K562 (cell line): ENCODE measurements around the gene TMEM143. TPM values are rescaled to one million over a fixed set of nuclear protein-coding genes. Genes with fewer than 3 reads are reported as not detected.

Experiments used
- ADNP ChIP-seq: fragments of 200-800 bp; sonication (Bioruptor generic); IDR thresholded peaks from 2 replicates; pipeline ENCODE4 v1.6.1; 2016; ENCODE audit warnings: missing genetic modification characterization, missing compliant biosample characterization
- CCNT2 ChIP-seq: IDR thresholded peaks from 2 replicates; pipeline ENCODE4 v1.6.1; 2011; ENCODE audit warnings: borderline replicate concordance, low read depth, mild to moderate bottlenecking, moderate library complexity, mixed read lengths, low read length; ENCODE audit not compliant: insufficient read length; ENCODE audit errors: extremely low read depth
- ELF4 ChIP-seq: fragments of 450-650 bp; formaldehyde crosslinking; IDR thresholded peaks from 2 replicates; pipeline ENCODE4 v1.4.0; 2022; ENCODE audit warnings: missing genetic modification characterization
- HBP1 ChIP-seq: fragments of 450-650 bp; formaldehyde crosslinking; IDR thresholded peaks from 2 replicates; pipeline ENCODE4 v1.4.0; 2022; ENCODE audit warnings: missing genetic modification characterization
- HCFC1 ChIP-seq: IDR thresholded peaks from 2 replicates; pipeline ENCODE4 v1.6.1; 2012; ENCODE audit warnings: low read depth, low read length, improper control_type of control experiment
- LARP7 ChIP-seq: fragments of 450-650 bp; IDR thresholded peaks from 2 replicates; pipeline ENCODE4 v1.6.1; 2016
- MAX ChIP-seq: sonication (generic); formaldehyde crosslinking; IDR thresholded peaks from 2 replicates; pipeline ENCODE4 v1.9.0; 2022; ENCODE audit warnings: mild to moderate bottlenecking, missing genetic modification reagents
- MIER1 ChIP-seq: fragments of 450-650 bp; IDR thresholded peaks from 2 replicates; pipeline ENCODE4 v1.6.1; 2016; ENCODE audit warnings: antibody characterized with exemption, mild to moderate bottlenecking, low read depth
- PTRF ChIP-seq: fragments of 450-650 bp; IDR thresholded peaks from 2 replicates; pipeline ENCODE4 v1.6.1; 2016; ENCODE audit warnings: mild to moderate bottlenecking, missing genetic modification characterization, missing compliant biosample characterization
- TEAD4 ChIP-seq, 2 experiments: sonication (generic) in 1 of 2; formaldehyde crosslinking in 1 of 2; IDR thresholded peaks; 2 replicates each; pipeline versions ENCODE4 v1.6.1 to v1.8.0; 2012 to 2022; ENCODE audit warnings: borderline replicate concordance in 1 of 2, inconsistent platforms in 1 of 2, low read length in 1 of 2, mild to moderate bottlenecking in 1 of 2, missing genetic modification reagents in 1 of 2
- YBX1 ChIP-seq: fragments of 450-650 bp; IDR thresholded peaks from 2 replicates; pipeline ENCODE4 v1.7.1; 2016; ENCODE audit warnings: mild to moderate bottlenecking
- ZNF551 ChIP-seq: fragments of 250-450 bp; sonication (Bioruptor Pico); IDR thresholded peaks from 2 replicates; pipeline ENCODE4 v1.5.0; 2021; ENCODE audit warnings: mild to moderate bottlenecking, moderate library complexity
- ZNF57 ChIP-seq: fragments of 450-650 bp; formaldehyde crosslinking; IDR thresholded peaks from 2 replicates; pipeline ENCODE4 v1.4.0; 2020; ENCODE audit warnings: mild to moderate bottlenecking, moderate library complexity
- ZSCAN32 ChIP-seq: fragments of 450-650 bp; formaldehyde crosslinking; IDR thresholded peaks from 2 replicates; pipeline ENCODE4 v1.4.0; 2020; ENCODE audit warnings: mild to moderate bottlenecking, moderate library complexity
- polyA plus RNA-seq, 8 experiments: library from polyadenylated mRNA; depleted of rRNA in 4 of 8; stranded (reverse) in 5 of 8; unstranded in 3 of 8; fragments of >200 nt; fragmentation: Nextera tagmentation in 2 of 8; fragmentation: Illumina TruSeq in 1 of 8; extraction: Ambion mirVana in 2 of 8; extraction: Trizol in 1 of 8; gene quantifications; 2 replicates each; pipeline versions ENCODE4 v1.2.1 to v1.2.3, GENCODE V29; 2011 to 2014; ENCODE audit warnings: inconsistent platforms in 1 of 8, missing spikeins in 1 of 8
- total RNA-seq, 7 experiments: library from RNA; depleted of rRNA in 6 of 7; stranded (reverse); fragments of >200 nt in 6 of 7; fragmentation: Illumina TruSeq in 2 of 7; extraction: Trizol in 2 of 7; gene quantifications; 2 replicates each; pipeline versions ENCODE4 v1.2.1 to v1.2.3, GENCODE V29; 2011 to 2021; ENCODE audit warnings: low replicate concordance in 1 of 7
- TF ChIP-seq, protein P1 (sequence below): IDR thresholded peaks from 3 replicates; pipeline ENCODE4 v1.6.1; 2011; ENCODE audit warnings: borderline replicate concordance, mild to moderate bottlenecking, moderate library complexity; ENCODE audit not compliant: insufficient read length; ENCODE audit errors: extremely low read depth
- TF ChIP-seq, protein P2 (sequence below): sonication (generic); formaldehyde crosslinking; IDR thresholded peaks from 2 replicates; pipeline ENCODE4 v1.8.1; 2023; ENCODE audit warnings: mild to moderate bottlenecking, missing genetic modification reagents
- TF ChIP-seq, protein P3 (sequence below): fragments of 250-450 bp; sonication (Bioruptor Pico); IDR thresholded peaks from 2 replicates; pipeline ENCODE4 v1.4.0; 2020; ENCODE audit warnings: mild to moderate bottlenecking, moderate library complexity

TMEM143 gene
- total and polyA plus RNA-seq, 9 of the 15 experiments (the other 6 are each of a cell fraction or from before 2014, with no cell fraction given): 0.66 to 8.8 (median 4.3) TPM

GRCh38 chr19:48397263-48398101, 33.7 kb upstream of the TMEM143 start (continued):
- TF ChIP-seq ADNP (tag) (no peak), LARP7 (peak; percentile 96; the same call in 1 of the 2 replicates), ZSCAN32 (CRISPR knock-in tag) (no peak), CCNT2 (no peak), PTRF (no peak), ELF4 (peak; percentile 94), MAX (CRISPR knock-in tag) (peak; percentile 49), TEAD4 (IDR thresholded peaks at IDR 0.05; ENCODE audit: low read length) (0 out of 2 replicates have a peak, but pooled peaks have one; percentile 9), TEAD4 (CRISPR knock-in tag; IDR thresholded peaks at IDR 0.05; ENCODE audit: borderline replicate concordance) (no peak), ZNF57 (CRISPR knock-in tag) (no peak), MIER1 (peak; percentile 80; the same call in 1 of the 2 replicates), HBP1 (CRISPR knock-in tag) (peak; percentile 98), YBX1 (0 out of 2 replicates have a peak, but pooled peaks have one; percentile 76), ZNF551 (CRISPR knock-in tag) (no peak), HCFC1 (no peak)
- TF ChIP-seq, protein P1, sequence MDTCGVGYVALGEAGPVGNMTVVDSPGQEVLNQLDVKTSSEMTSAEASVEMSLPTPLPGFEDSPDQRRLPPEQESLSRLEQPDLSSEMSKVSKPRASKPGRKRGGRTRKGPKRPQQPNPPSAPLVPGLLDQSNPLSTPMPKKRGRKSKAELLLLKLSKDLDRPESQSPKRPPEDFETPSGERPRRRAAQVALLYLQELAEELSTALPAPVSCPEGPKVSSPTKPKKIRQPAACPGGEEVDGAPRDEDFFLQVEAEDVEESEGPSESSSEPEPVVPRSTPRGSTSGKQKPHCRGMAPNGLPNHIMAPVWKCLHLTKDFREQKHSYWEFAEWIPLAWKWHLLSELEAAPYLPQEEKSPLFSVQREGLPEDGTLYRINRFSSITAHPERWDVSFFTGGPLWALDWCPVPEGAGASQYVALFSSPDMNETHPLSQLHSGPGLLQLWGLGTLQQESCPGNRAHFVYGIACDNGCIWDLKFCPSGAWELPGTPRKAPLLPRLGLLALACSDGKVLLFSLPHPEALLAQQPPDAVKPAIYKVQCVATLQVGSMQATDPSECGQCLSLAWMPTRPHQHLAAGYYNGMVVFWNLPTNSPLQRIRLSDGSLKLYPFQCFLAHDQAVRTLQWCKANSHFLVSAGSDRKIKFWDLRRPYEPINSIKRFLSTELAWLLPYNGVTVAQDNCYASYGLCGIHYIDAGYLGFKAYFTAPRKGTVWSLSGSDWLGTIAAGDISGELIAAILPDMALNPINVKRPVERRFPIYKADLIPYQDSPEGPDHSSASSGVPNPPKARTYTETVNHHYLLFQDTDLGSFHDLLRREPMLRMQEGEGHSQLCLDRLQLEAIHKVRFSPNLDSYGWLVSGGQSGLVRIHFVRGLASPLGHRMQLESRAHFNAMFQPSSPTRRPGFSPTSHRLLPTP: no peak
- TF ChIP-seq, protein P2, sequence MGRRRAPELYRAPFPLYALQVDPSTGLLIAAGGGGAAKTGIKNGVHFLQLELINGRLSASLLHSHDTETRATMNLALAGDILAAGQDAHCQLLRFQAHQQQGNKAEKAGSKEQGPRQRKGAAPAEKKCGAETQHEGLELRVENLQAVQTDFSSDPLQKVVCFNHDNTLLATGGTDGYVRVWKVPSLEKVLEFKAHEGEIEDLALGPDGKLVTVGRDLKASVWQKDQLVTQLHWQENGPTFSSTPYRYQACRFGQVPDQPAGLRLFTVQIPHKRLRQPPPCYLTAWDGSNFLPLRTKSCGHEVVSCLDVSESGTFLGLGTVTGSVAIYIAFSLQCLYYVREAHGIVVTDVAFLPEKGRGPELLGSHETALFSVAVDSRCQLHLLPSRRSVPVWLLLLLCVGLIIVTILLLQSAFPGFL (CRISPR knock-in tag): no peak
- TF ChIP-seq, protein P3, sequence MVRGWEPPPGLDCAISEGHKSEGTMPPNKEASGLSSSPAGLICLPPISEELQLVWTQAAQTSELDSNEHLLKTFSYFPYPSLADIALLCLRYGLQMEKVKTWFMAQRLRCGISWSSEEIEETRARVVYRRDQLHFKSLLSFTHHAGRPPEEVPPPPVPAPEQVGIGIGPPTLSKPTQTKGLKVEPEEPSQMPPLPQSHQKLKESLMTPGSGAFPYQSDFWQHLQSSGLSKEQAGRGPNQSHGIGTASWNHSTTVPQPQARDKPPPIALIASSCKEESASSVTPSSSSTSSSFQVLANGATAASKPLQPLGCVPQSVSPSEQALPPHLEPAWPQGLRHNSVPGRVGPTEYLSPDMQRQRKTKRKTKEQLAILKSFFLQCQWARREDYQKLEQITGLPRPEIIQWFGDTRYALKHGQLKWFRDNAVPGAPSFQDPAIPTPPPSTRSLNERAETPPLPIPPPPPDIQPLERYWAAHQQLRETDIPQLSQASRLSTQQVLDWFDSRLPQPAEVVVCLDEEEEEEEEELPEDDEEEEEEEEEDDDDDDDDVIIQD: no peak
